ENCODE measurements around the gene FOXO1.

Gene FOXO1

GRCh38 chr13:40673414-40673813 lies 7.0 kb upstream of the FOXO1 start:
- no peak overlapping the region for H3K4me3 ChIP-seq (replicated peaks; ENCODE audit: low read depth, low read length)
- TF ChIP-seq, protein P1, sequence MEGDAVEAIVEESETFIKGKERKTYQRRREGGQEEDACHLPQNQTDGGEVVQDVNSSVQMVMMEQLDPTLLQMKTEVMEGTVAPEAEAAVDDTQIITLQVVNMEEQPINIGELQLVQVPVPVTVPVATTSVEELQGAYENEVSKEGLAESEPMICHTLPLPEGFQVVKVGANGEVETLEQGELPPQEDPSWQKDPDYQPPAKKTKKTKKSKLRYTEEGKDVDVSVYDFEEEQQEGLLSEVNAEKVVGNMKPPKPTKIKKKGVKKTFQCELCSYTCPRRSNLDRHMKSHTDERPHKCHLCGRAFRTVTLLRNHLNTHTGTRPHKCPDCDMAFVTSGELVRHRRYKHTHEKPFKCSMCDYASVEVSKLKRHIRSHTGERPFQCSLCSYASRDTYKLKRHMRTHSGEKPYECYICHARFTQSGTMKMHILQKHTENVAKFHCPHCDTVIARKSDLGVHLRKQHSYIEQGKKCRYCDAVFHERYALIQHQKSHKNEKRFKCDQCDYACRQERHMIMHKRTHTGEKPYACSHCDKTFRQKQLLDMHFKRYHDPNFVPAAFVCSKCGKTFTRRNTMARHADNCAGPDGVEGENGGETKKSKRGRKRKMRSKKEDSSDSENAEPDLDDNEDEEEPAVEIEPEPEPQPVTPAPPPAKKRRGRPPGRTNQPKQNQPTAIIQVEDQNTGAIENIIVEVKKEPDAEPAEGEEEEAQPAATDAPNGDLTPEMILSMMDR (IDR thresholded peaks at IDR 0.05; ENCODE audit: low read depth, low read length, missing control alignments) = no peak
- DNase-seq (ENCODE audit: extremely low read depth, low read depth) = no peak

DNA sequence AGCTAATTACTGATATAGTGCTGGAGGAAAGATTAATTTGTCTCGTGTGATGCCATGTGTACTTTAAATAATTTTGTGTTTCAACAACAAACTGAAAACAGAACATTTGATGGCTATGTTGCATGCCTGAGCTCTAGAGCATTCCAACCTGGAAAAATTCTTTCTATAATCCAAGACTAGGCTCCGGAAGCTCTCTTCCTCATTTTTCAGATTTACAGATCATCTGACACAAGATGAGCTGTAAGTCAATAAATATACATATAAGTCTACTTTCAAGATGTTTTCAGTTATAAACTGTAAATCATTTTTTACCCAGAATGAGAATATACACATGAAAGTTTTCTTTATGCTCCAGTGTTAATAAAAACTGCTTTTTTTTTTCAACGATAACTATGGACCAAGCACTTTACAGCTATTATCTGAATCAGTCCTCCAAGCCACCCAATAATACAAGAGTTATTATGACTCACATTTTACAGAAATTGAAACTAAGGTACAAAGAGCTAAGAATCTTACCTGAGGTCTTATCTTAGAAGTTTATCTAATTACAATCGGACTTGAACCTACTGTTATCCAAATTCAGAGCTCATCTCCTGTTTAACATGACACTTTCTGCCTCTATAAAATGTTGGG lies 6.4 kb upstream of the FOXO1 start:
- no peak for DNase-seq (ENCODE audit: extremely low read depth, low read depth)
- H3K4me3 ChIP-seq (replicated peaks; ENCODE audit: low read depth, low read length) = no peak overlapping the region
- TF ChIP-seq, protein P1 (IDR thresholded peaks at IDR 0.05; ENCODE audit: low read depth, low read length, missing control alignments) = no peak

DNA sequence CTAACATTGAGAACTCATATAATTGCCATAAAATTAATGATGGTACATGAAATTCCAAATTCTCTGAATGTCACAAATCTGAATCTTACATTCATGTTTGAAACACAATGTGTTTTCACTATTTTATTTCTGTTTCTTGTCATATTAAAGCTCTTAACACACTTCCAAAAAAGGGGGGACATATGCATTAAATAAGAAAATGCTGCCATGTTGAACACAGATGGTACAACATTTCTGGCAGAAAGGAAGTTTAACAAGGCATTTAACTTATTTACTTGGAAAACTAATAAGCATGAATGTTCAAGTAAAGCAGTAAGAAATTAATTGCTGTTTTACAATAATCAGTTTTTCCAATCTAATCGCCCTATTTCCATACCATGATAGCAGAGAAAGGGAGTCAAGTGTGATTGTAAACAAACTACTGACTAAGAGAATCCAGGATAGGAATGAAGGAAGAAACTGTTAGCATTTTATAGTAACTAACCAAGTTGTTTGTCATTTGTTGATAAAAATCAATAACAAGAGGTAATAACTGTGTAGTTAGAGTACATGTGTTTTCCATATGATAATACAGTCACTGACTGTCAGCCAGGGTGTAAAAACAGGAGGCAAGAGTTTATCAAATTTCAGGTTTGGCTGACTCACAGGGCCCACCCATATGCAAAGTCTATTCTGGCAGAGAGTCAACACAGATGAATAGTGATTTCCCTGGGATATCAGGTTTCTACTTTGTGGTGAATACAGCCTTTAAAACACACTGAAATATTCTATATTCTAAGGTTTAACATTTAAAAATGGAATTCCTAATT lies 5.7 kb upstream of the FOXO1 start:
- peak; percentile 91 for DNase-seq (ENCODE audit: extremely low read depth, low read depth)
- TF ChIP-seq, protein P1 (IDR thresholded peaks at IDR 0.05; ENCODE audit: low read depth, low read length, missing control alignments) = no peak
- H3K4me3 ChIP-seq (replicated peaks; ENCODE audit: low read depth, low read length) = no peak overlapping the region

- no peak overlapping the region for H3K4me3 ChIP-seq (replicated peaks; ENCODE audit: low read depth, low read length)
- TF ChIP-seq, protein P1 (IDR thresholded peaks at IDR 0.05; ENCODE audit: low read depth, low read length, missing control alignments) = no peak
- DNase-seq (ENCODE audit: extremely low read depth, low read depth) = no peak
These were observed 3.9 kb upstream of the FOXO1 start for GRCh38 chr13:40670307-40670706.

GRCh38 chr13:40668335-40668734 lies 1.9 kb upstream of the FOXO1 start:
- H3K4me3 ChIP-seq (replicated peaks; ENCODE audit: low read depth, low read length) = no peak overlapping the region
- DNase-seq (ENCODE audit: extremely low read depth, low read depth) = no peak
- TF ChIP-seq, protein P1 (IDR thresholded peaks at IDR 0.05; ENCODE audit: low read depth, low read length, missing control alignments) = peak; percentile 13

GRCh38 chr13:40667622-40667978 lies 1.2 kb upstream of the FOXO1 start:
- no peak for DNase-seq (ENCODE audit: extremely low read depth, low read depth)
- H3K4me3 ChIP-seq (replicated peaks; ENCODE audit: low read depth, low read length) = peak overlapping the region; percentile 53

More at GRCh38 chr13:40667622-40667978, 1.2 kb upstream of the FOXO1 start:
- TF ChIP-seq, protein P1 (IDR thresholded peaks at IDR 0.05; ENCODE audit: low read depth, low read length, missing control alignments) = no peak

Data from HFF-Myc (cell line).